A549 (cell line): Measurements from ENCODE around the gene SPINK14.

Source experiments
- CHD2 ChIP-seq: fragments of 150-350 bp; IDR thresholded peaks from 2 replicates; pipeline ENCODE4 v1.6.1; 2014; ENCODE audit warnings: low read length; ENCODE audit not compliant: partially characterized antibody
- HDAC2 ChIP-seq: fragments of 200-600 bp; sonication (generic); IDR thresholded peaks from 2 replicates; pipeline ENCODE4 v1.6.1; 2016
- KDM1A ChIP-seq: fragments of 200-600 bp; sonication (generic); IDR thresholded peaks from 2 replicates; pipeline ENCODE4 v1.6.1; 2016; ENCODE audit warnings: low read depth, mild to moderate bottlenecking
- MAZ ChIP-seq: fragments of 150-350 bp; IDR thresholded peaks from 2 replicates; pipeline ENCODE4 v1.6.1; 2014; ENCODE audit warnings: antibody characterized with exemption, low read depth, low read length, borderline replicate concordance
- MYC ChIP-seq: IDR thresholded peaks from 2 replicates; pipeline ENCODE4 v1.6.1; 2012; ENCODE audit warnings: mild to moderate bottlenecking, inconsistent platforms, low read length, improper control_type of control experiment, borderline replicate concordance
- POLR2A ChIP-seq: IDR thresholded peaks from 2 replicates; pipeline ENCODE4 v1.6.1; 2012; ENCODE audit warnings: mild to moderate bottlenecking, low read length
- RAD21 ChIP-seq, 2 experiments: fragments of >200 bp in 1 of 2; sonication (Bioruptor Twin) in 1 of 2; formaldehyde crosslinking in 1 of 2; IDR thresholded peaks in 1 of 2; conservative IDR thresholded peaks in 1 of 2; 2 replicates in 1 of 2; 3 replicates in 1 of 2; pipeline ENCODE4 v1.6.1; 2012 to 2018; ENCODE audit warnings: inconsistent platforms in 1 of 2
- RFX5 ChIP-seq: fragments of 450-650 bp; IDR thresholded peaks from 2 replicates; pipeline ENCODE4 v1.7.1; 2014; ENCODE audit warnings: antibody characterized with exemption, mild to moderate bottlenecking, moderate library complexity
- TF ChIP-seq, protein P1 (sequence below): fragments of >200 bp; sonication (Bioruptor Twin); formaldehyde crosslinking; IDR thresholded peaks from 3 replicates; pipeline ENCODE4 v1.5.1; 2016
- TF ChIP-seq, protein P2 (sequence below): fragments of 200-600 bp; sonication (generic); IDR thresholded peaks from 2 replicates; pipeline ENCODE4 v1.6.1; 2016; ENCODE audit warnings: antibody characterized with exemption, mild to moderate bottlenecking, moderate library complexity
- TF ChIP-seq, protein P3 (sequence below): IDR thresholded peaks from 2 replicates; pipeline ENCODE4 v1.6.1; 2012

DNA sequence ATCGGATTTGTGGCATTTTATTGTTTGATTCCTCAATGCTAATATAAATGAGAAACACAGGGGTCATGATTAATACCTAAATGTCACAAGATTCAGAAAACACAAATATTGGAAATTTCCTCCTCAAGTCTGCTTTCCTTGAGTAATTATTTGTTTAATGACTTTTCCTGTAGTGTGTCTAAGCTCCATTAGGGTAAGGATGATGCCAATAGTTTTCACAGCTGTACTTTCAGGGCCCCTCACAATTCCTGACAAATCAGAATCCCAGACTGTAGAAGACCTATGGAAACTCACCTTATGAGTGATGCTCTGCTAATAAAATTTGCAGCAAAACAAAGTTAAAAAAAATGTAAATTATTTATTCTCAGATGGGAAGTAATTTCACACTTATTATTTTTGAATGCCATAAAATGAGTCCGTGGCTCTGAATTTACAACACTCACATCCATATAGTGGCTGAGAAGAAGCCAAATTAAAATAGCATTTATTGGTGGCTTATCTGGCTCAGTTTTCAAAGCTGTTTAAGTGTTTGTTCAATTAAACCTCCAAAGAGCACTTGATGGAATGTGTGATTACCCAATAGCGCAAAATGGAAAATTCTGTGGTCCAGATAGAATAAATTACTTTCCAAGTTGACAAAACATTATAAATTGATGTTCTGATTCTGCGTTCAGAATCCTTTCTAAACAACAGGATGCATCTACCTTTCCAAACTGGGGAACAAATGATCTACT, 1.6 kb upstream of the SPINK14 start:
- no peak for TF ChIP-seq CHD2
- TF ChIP-seq, protein P1, sequence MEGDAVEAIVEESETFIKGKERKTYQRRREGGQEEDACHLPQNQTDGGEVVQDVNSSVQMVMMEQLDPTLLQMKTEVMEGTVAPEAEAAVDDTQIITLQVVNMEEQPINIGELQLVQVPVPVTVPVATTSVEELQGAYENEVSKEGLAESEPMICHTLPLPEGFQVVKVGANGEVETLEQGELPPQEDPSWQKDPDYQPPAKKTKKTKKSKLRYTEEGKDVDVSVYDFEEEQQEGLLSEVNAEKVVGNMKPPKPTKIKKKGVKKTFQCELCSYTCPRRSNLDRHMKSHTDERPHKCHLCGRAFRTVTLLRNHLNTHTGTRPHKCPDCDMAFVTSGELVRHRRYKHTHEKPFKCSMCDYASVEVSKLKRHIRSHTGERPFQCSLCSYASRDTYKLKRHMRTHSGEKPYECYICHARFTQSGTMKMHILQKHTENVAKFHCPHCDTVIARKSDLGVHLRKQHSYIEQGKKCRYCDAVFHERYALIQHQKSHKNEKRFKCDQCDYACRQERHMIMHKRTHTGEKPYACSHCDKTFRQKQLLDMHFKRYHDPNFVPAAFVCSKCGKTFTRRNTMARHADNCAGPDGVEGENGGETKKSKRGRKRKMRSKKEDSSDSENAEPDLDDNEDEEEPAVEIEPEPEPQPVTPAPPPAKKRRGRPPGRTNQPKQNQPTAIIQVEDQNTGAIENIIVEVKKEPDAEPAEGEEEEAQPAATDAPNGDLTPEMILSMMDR: no peak
- TF ChIP-seq RAD21 (conservative IDR thresholded peaks at IDR 0.05 in 1 of 2, IDR thresholded peaks at IDR 0.05 in 1 of 2): no peak
- no peak for TF ChIP-seq MAZ
- TF ChIP-seq KDM1A: no peak
- TF ChIP-seq, protein P2, sequence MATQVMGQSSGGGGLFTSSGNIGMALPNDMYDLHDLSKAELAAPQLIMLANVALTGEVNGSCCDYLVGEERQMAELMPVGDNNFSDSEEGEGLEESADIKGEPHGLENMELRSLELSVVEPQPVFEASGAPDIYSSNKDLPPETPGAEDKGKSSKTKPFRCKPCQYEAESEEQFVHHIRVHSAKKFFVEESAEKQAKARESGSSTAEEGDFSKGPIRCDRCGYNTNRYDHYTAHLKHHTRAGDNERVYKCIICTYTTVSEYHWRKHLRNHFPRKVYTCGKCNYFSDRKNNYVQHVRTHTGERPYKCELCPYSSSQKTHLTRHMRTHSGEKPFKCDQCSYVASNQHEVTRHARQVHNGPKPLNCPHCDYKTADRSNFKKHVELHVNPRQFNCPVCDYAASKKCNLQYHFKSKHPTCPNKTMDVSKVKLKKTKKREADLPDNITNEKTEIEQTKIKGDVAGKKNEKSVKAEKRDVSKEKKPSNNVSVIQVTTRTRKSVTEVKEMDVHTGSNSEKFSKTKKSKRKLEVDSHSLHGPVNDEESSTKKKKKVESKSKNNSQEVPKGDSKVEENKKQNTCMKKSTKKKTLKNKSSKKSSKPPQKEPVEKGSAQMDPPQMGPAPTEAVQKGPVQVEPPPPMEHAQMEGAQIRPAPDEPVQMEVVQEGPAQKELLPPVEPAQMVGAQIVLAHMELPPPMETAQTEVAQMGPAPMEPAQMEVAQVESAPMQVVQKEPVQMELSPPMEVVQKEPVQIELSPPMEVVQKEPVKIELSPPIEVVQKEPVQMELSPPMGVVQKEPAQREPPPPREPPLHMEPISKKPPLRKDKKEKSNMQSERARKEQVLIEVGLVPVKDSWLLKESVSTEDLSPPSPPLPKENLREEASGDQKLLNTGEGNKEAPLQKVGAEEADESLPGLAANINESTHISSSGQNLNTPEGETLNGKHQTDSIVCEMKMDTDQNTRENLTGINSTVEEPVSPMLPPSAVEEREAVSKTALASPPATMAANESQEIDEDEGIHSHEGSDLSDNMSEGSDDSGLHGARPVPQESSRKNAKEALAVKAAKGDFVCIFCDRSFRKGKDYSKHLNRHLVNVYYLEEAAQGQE: no peak
- TF ChIP-seq POLR2A: no peak
- no peak for TF ChIP-seq HDAC2
- TF ChIP-seq, protein P3, sequence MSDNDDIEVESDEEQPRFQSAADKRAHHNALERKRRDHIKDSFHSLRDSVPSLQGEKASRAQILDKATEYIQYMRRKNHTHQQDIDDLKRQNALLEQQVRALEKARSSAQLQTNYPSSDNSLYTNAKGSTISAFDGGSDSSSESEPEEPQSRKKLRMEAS: no peak
- TF ChIP-seq RFX5: no peak
- TF ChIP-seq MYC: no peak
